ENCODE results near the gene ST14. TPM values are rescaled to one million over a fixed set of nuclear protein-coding genes. Genes with fewer than 3 reads are reported as not detected.

Gene ST14
- total and polyA plus RNA-seq, 2 donors (not counting 1 experiment from before 2014, with no cell fraction given), result 36.2 to 52.2 TPM

DNA sequence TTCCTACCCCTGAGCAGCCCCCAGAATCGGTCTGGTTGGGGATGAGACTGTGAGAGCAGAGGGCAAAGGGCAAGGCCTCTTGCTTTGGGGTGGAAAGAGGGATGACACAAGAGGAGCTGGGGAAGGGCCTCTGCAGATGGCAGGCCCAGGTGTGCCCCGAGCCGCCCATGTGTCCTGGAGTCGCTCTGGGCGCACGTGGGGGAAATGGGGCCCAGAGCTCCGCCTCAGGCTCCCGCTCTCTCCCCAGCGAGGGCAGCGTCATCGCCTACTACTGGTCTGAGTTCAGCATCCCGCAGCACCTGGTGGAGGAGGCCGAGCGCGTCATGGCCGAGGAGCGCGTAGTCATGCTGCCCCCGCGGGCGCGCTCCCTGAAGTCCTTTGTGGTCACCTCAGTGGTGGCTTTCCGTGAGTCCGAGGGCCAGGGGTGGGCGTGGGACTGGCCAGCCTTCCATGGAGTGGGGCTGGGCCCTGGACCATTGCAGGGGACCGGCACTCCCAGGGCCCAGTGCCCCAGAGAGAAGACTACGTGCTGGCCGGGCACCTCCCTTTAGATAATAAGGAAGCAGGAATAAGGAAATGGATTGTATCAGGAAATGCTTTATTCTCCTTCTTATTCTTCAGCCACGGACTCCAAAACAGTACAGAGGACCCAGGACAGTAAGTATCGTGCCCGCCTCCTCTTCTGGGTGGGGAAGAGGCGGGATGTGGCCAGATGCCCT, 30.1 kb downstream of the ST14 start:
- H3K27ac Mint-ChIP-seq, result no peak overlapping the region
- Histone ChIP-seq H3K9ac (ENCODE audit: low read length) (no peak overlapping the region), H3K79me2 (ENCODE audit: control insufficient read depth, insufficient read depth, low read length) (no peaks in the 10 kb centered on the region), H4K20me1 (ENCODE audit: control insufficient read depth, insufficient read depth, low read length, poor library complexity, severe bottlenecking) (no peaks in the 10 kb centered on the region), H3K9me3 (ENCODE audit: control extremely low read depth in 1 of 3, control insufficient read depth in 2 of 3, insufficient read depth in 1 of 3, low read length in 2 of 3) (peaks cover 0 to 3% (median 0%) of the 10 kb centered on the region in 3 donors), H3K4me1 (ENCODE audit: control insufficient read depth in 2 of 2, insufficient read depth in 2 of 2, low read length in 2 of 2) (no peaks in the 10 kb centered on the region), H3K27ac (ENCODE audit: low read length in 2 of 2) (no peak overlapping the region), H2AFZ (ENCODE audit: insufficient read depth, low read depth, low read length, poor library complexity, severe bottlenecking) (no peak overlapping the region), H3K36me3 (replicated peaks in 1 of 2; ENCODE audit: control extremely low read depth in 1 of 2, control insufficient read depth in 1 of 2, extremely low read depth in 1 of 2, insufficient read depth in 2 of 2, low read length in 1 of 2) (peaks cover 0 to 42% of the 10 kb centered on the region in 2 experiments), H3K4me2 (replicated peaks; ENCODE audit: low read depth, low read length, poor library complexity, severe bottlenecking) (no peak overlapping the region), H3K4me3 (ENCODE audit: control extremely low read depth in 1 of 5, extremely low read depth in 1 of 5, insufficient read depth in 1 of 5, low read depth in 2 of 5, low read length in 4 of 5) (no peak overlapping the region), H3K27me3 (replicated peaks in 1 of 4; ENCODE audit: control extremely low read depth in 1 of 4, control insufficient read depth in 3 of 4, insufficient read depth in 4 of 4, low read length in 3 of 4) (no peaks in the 10 kb centered on the region)
- DNase-seq (no peak), ATAC-seq (ENCODE audit: low read depth) (no peak)
- intact Hi-C loops (cut with micrococcal nuclease), result no loop called here
- TF ChIP-seq EZH2 (IDR thresholded peaks at IDR 0.05; ENCODE audit: borderline replicate concordance, insufficient read depth, low read depth, low read length, poor library complexity, severe bottlenecking), result no peak
- TF ChIP-seq, protein P1, sequence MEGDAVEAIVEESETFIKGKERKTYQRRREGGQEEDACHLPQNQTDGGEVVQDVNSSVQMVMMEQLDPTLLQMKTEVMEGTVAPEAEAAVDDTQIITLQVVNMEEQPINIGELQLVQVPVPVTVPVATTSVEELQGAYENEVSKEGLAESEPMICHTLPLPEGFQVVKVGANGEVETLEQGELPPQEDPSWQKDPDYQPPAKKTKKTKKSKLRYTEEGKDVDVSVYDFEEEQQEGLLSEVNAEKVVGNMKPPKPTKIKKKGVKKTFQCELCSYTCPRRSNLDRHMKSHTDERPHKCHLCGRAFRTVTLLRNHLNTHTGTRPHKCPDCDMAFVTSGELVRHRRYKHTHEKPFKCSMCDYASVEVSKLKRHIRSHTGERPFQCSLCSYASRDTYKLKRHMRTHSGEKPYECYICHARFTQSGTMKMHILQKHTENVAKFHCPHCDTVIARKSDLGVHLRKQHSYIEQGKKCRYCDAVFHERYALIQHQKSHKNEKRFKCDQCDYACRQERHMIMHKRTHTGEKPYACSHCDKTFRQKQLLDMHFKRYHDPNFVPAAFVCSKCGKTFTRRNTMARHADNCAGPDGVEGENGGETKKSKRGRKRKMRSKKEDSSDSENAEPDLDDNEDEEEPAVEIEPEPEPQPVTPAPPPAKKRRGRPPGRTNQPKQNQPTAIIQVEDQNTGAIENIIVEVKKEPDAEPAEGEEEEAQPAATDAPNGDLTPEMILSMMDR (IDR thresholded peaks at IDR 0.05), result no peak
- POLR2A ChIA-PET, result no interaction called here
- peaks cover 2% of the 10 kb centered on the region for H3K4me1 Mint-ChIP-seq
- 79% methylated on average over 30 of the region's 32 CpGs for WGBS (ENCODE audit: insufficient coverage)
- H3K9me3 Mint-ChIP-seq (ENCODE audit: insufficient read depth), result no peaks in the 10 kb centered on the region
- no peak overlapping the region for H3K4me3 Mint-ChIP-seq
- H3K27me3 Mint-ChIP-seq, result no peaks in the 10 kb centered on the region
- CTCF ChIA-PET, result no interaction called here

DNA sequence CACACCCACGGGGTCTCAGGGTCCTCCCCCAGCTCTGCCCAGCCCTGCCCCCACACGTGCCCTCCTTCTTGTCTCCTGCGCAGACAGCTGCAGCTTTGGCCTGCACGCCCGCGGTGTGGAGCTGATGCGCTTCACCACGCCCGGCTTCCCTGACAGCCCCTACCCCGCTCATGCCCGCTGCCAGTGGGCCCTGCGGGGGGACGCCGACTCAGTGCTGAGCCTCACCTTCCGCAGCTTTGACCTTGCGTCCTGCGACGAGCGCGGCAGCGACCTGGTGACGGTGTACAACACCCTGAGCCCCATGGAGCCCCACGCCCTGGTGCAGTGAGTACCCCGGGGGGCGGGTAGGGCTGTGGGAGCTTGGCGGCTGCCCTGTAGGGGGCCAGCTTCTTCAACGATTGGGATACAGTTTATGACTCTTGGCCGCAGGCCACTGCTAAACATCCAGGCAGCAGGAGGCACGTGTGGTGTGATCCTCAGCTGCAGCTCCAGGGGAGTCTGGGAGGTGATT, 30.8 kb downstream of the ST14 start:
- Histone ChIP-seq H3K4me1 (ENCODE audit: control insufficient read depth in 2 of 2, insufficient read depth in 2 of 2, low read length in 2 of 2) (no peaks in the 10 kb centered on the region), H3K36me3 (replicated peaks in 1 of 2; ENCODE audit: control extremely low read depth in 1 of 2, control insufficient read depth in 1 of 2, extremely low read depth in 1 of 2, insufficient read depth in 2 of 2, low read length in 1 of 2) (peaks cover 0 to 49% of the 10 kb centered on the region in 2 experiments), H3K9ac (ENCODE audit: low read length) (no peak overlapping the region), H3K9me3 (ENCODE audit: control extremely low read depth in 1 of 3, control insufficient read depth in 2 of 3, insufficient read depth in 1 of 3, low read length in 2 of 3) (peaks cover 0 to 3% (median 0%) of the 10 kb centered on the region in 3 donors), H3K79me2 (ENCODE audit: control insufficient read depth, insufficient read depth, low read length) (no peaks in the 10 kb centered on the region), H3K27me3 (replicated peaks in 1 of 4; ENCODE audit: control extremely low read depth in 1 of 4, control insufficient read depth in 3 of 4, insufficient read depth in 4 of 4, low read length in 3 of 4) (no peaks in the 10 kb centered on the region), H3K4me2 (replicated peaks; ENCODE audit: low read depth, low read length, poor library complexity, severe bottlenecking) (no peak overlapping the region), H2AFZ (ENCODE audit: insufficient read depth, low read depth, low read length, poor library complexity, severe bottlenecking) (no peak overlapping the region), H3K4me3 (ENCODE audit: control extremely low read depth in 1 of 5, extremely low read depth in 1 of 5, insufficient read depth in 1 of 5, low read depth in 2 of 5, low read length in 4 of 5) (no peak overlapping the region), H4K20me1 (ENCODE audit: control insufficient read depth, insufficient read depth, low read length, poor library complexity, severe bottlenecking) (no peaks in the 10 kb centered on the region), H3K27ac (ENCODE audit: low read length in 2 of 2) (no peak overlapping the region)
- TF ChIP-seq EZH2 (IDR thresholded peaks at IDR 0.05; ENCODE audit: borderline replicate concordance, insufficient read depth, low read depth, low read length, poor library complexity, severe bottlenecking), result no peak
- TF ChIP-seq, protein P1 (IDR thresholded peaks at IDR 0.05), result no peak
- ChIA-PET POLR2A (no interaction called here), CTCF (interaction anchor here (0.9 kb wide), 1 partner anchor 18 kb away, joined by 3 read pairs; no protein-coding TSS in a partner anchor)
- H3K27ac Mint-ChIP-seq, result no peak overlapping the region
- ATAC-seq (ENCODE audit: low read depth) (no peak), DNase-seq (no peak)
- peaks cover 2% of the 10 kb centered on the region for H3K4me1 Mint-ChIP-seq
- 96% methylated on average over 29 of the region's 29 CpGs for WGBS (ENCODE audit: insufficient coverage)
- H3K27me3 Mint-ChIP-seq, result no peaks in the 10 kb centered on the region
- intact Hi-C loops (cut with micrococcal nuclease), result no loop called here
- H3K9me3 Mint-ChIP-seq (ENCODE audit: insufficient read depth), result no peaks in the 10 kb centered on the region
- H3K4me3 Mint-ChIP-seq, result no peak overlapping the region
